Neural progenitor cell (in vitro differentiated cells): Measurements from ENCODE around the gene PCYOX1L. TPM values are rescaled to one million over a fixed set of nuclear protein-coding genes. Genes with fewer than 3 reads are reported as not detected.

Experiments
- DNase-seq: peaks from one replicate; pipeline ENCODE4 v3.0.0-alpha.2; 2016; ENCODE audit warnings: low spot score
- H2AFZ ChIP-seq: fragments of 200-600 bp; sonication (generic); replicated peaks from 2 replicates; pipeline ENCODE4 v1.6.1; 2016; ENCODE audit warnings: antibody characterized with exemption
- H3F3A ChIP-seq: fragments of 200-600 bp; sonication (generic); 2 replicates; pipeline ENCODE4 v1.6.1; 2016; ENCODE audit warnings: antibody characterized with exemption, low read depth
- H3K27ac ChIP-seq: fragments of 200-600 bp; sonication (generic); 2 replicates; pipeline ENCODE4 v1.5.1; 2016; ENCODE audit warnings: mild to moderate bottlenecking
- H3K27me3 ChIP-seq: fragments of 200-600 bp; sonication (generic); 2 replicates; pipeline ENCODE4 v1.6.1; 2016; ENCODE audit warnings: mild to moderate bottlenecking, moderate library complexity
- H3K36me3 ChIP-seq: fragments of 200-600 bp; sonication (generic); 2 replicates; pipeline ENCODE4 v1.5.1; 2016
- H3K4me1 ChIP-seq: fragments of 200-600 bp; sonication (generic); 2 replicates; pipeline ENCODE4 v1.6.1; 2016; ENCODE audit warnings: mixed run types
- H3K4me2 ChIP-seq: fragments of 200-600 bp; sonication (generic); 2 replicates; pipeline ENCODE4 v1.6.1; 2016
- H3K4me3 ChIP-seq: fragments of 200-600 bp; sonication (generic); 2 replicates; pipeline ENCODE4 v1.5.1; 2016
- H3K79me2 ChIP-seq: fragments of 200-600 bp; sonication (generic); 2 replicates; pipeline ENCODE4 v1.6.1; 2016; ENCODE audit warnings: low read depth
- H3K9ac ChIP-seq: fragments of 200-600 bp; sonication (generic); 2 replicates; pipeline ENCODE4 v1.6.1; 2016
- H3K9me3 ChIP-seq: fragments of 200-600 bp; sonication (generic); 2 replicates; pipeline ENCODE4 v1.5.1; 2016; ENCODE audit warnings: low read depth
- H4K20me1 ChIP-seq: fragments of 200-600 bp; sonication (generic); 2 replicates; pipeline ENCODE4 v1.6.1; 2016; ENCODE audit warnings: low read depth
- H3K27ac Mint-ChIP-seq: 3 replicates; pipeline ENCODE4 v1.8.0; 2021; ENCODE audit warnings: mixed read lengths
- H3K27me3 Mint-ChIP-seq: 2 replicates; pipeline ENCODE4 v1.8.0; 2022; ENCODE audit warnings: low read depth, mild to moderate bottlenecking, inconsistent platforms, moderate library complexity, mixed read lengths; ENCODE audit not compliant: insufficient read depth
- H3K36me3 Mint-ChIP-seq: 3 replicates; pipeline ENCODE4 v1.8.0; 2021; ENCODE audit warnings: mixed read lengths
- H3K4me1 Mint-ChIP-seq: 3 replicates; pipeline ENCODE4 v1.8.0; 2021; ENCODE audit warnings: mixed read lengths
- H3K4me3 Mint-ChIP-seq: 3 replicates; pipeline ENCODE4 v1.8.0; 2021; ENCODE audit warnings: mild to moderate bottlenecking, moderate library complexity, mixed read lengths
- H3K9me3 Mint-ChIP-seq: 3 replicates; pipeline ENCODE4 v1.8.0; 2020; ENCODE audit warnings: mixed read lengths
- EZH2 ChIP-seq: fragments of 200-600 bp; sonication (generic); IDR thresholded peaks from 2 replicates; pipeline ENCODE4 v1.6.1; 2017; ENCODE audit warnings: antibody characterized with exemption, mild to moderate bottlenecking, moderate library complexity
- EZH2phosphoT487 ChIP-seq: fragments of 200-600 bp; sonication (generic); IDR thresholded peaks from 2 replicates; pipeline ENCODE4 v1.6.1; 2017; ENCODE audit warnings: antibody characterized with exemption
- total RNA-seq: library from RNA; depleted of rRNA; stranded (reverse); fragments of >200 nt; gene quantifications from 2 replicates; pipeline ENCODE4 v1.2.3, GENCODE V29; 2015; ENCODE audit warnings: low replicate concordance
- TF ChIP-seq, protein P1 (sequence below): fragments of 200-600 bp; sonication (generic); IDR thresholded peaks from 2 replicates; pipeline ENCODE4 v1.5.1; 2017; ENCODE audit warnings: antibody characterized with exemption, mild to moderate bottlenecking

Gene PCYOX1L
- total RNA-seq, 1 donor from 2014 or later: 16.4 TPM

DNA sequence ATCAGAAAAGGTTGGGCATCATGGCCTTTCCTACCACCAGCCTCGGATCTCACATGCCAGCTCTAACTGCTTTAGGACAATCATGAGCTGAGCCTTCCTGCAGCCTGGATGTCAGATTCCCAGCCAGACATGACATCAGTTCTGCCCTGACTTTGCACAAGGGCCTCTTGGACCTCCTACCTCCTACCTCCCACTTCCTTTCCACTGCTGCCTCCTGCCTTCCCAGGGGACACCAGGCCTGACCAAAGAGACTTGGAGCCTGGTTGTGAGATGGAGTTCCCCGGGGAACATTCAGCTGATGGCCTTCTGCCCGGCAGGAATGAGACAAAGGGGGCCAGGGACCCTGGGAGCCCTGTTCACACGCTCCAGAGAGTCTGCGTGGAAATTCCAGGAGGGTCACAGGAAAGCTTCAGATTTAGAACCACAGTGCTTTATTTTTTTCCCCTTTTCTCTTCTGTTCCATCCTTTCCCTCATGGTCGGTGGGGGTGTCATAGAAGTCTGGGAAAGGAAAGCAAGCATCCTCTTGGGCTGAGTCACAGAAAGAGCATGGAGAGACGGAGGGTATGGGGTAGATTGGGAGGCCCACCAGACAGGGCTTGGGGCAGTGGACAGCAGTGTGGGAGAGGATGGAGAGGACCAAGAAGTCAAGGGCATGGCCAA is 56.7 kb downstream of the PCYOX1L start:
- DNase-seq: no peak
- Histone ChIP-seq H3F3A (no peaks in the 10 kb centered on the region), H3K4me3 (no peak overlapping the region), H3K79me2 (no peaks in the 10 kb centered on the region), H3K27ac (no peak overlapping the region), H3K4me1 (peaks cover 17% of the 10 kb centered on the region), H3K27me3 (no peaks in the 10 kb centered on the region), H4K20me1 (no peaks in the 10 kb centered on the region), H3K9ac (no peak overlapping the region), H3K4me2 (no peak overlapping the region), H3K36me3 (no peaks in the 10 kb centered on the region), H3K9me3 (no peaks in the 10 kb centered on the region), H2AFZ (no peak overlapping the region)
- H3K4me3 Mint-ChIP-seq: no peak overlapping the region
- peak overlapping the region; percentile 5 for H3K27ac Mint-ChIP-seq
- no peaks in the 10 kb centered on the region for H3K9me3 Mint-ChIP-seq
- peaks cover 3% of the 10 kb centered on the region for H3K27me3 Mint-ChIP-seq
- H3K36me3 Mint-ChIP-seq: no peaks in the 10 kb centered on the region
- no peak for TF ChIP-seq EZH2phosphoT487
- no peak for TF ChIP-seq EZH2
- TF ChIP-seq, protein P1, sequence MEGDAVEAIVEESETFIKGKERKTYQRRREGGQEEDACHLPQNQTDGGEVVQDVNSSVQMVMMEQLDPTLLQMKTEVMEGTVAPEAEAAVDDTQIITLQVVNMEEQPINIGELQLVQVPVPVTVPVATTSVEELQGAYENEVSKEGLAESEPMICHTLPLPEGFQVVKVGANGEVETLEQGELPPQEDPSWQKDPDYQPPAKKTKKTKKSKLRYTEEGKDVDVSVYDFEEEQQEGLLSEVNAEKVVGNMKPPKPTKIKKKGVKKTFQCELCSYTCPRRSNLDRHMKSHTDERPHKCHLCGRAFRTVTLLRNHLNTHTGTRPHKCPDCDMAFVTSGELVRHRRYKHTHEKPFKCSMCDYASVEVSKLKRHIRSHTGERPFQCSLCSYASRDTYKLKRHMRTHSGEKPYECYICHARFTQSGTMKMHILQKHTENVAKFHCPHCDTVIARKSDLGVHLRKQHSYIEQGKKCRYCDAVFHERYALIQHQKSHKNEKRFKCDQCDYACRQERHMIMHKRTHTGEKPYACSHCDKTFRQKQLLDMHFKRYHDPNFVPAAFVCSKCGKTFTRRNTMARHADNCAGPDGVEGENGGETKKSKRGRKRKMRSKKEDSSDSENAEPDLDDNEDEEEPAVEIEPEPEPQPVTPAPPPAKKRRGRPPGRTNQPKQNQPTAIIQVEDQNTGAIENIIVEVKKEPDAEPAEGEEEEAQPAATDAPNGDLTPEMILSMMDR: no peak
- H3K4me1 Mint-ChIP-seq: peaks cover 25% of the 10 kb centered on the region

DNA sequence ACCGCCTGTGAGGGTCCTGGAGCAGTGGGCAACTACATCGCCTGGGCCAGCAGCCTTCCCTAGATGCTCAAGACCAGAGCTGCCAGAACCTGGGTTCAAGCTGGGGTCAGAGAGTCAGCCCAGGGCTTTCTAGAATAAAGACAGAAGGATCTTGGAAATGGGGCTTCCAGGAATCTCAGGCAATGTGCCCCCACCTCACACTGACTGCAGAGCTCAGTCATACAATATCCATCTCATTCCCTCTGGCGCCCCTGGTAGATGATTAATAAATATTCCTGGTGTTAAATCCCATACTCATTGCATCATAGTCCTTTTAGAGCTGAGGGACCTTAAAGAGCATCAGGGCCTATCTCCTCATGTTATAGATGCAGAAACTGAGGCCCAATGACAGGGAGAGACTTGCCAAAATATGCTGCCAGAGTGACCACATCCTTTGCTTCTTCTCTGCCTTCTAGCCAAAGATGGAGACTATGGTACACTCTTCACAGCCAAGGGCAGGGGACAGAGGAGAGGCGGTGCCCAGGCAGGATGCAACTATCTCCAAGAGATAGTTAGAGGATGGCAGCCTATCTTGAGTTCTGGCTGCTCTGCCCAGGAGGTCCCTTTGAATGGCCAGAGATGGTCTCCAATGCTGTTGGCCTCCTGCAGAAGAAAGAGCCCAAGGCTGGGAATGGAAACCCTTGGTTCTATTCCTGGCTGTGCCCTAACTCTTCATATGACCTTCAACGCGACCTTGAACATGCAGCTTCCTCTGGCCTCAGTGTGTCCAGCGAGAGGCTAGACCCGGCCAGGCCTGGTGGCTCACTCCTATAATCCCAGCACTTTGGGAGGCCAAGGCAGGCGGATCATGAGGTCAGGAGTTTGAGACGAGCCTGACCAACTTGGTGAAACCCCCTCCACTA is 57.5 kb downstream of the PCYOX1L start:
- TF ChIP-seq EZH2 (no peak), EZH2phosphoT487 (no peak)
- TF ChIP-seq, protein P1: no peak
- H3K27me3 Mint-ChIP-seq: peaks cover 3% of the 10 kb centered on the region
- H3K4me3 ChIP-seq: no peak overlapping the region
- H2AFZ ChIP-seq: no peak overlapping the region
- peaks cover 28% of the 10 kb centered on the region for H3K4me1 Mint-ChIP-seq
- H3K4me1 ChIP-seq: peaks cover 10% of the 10 kb centered on the region
- no peak overlapping the region for H3K27ac ChIP-seq
- H3K79me2 ChIP-seq: no peaks in the 10 kb centered on the region
- no peaks in the 10 kb centered on the region for H3K27me3 ChIP-seq
- H3F3A ChIP-seq: no peaks in the 10 kb centered on the region
- no peak overlapping the region for H3K4me3 Mint-ChIP-seq
- H3K27ac Mint-ChIP-seq: peak overlapping the region; percentile 8
- no peaks in the 10 kb centered on the region for H3K9me3 ChIP-seq
- no peak overlapping the region for H3K9ac ChIP-seq
- H4K20me1 ChIP-seq: no peaks in the 10 kb centered on the region
- H3K9me3 Mint-ChIP-seq: no peaks in the 10 kb centered on the region
- DNase-seq: no peak
- H3K4me2 ChIP-seq: no peak overlapping the region
- no peaks in the 10 kb centered on the region for H3K36me3 Mint-ChIP-seq
- H3K36me3 ChIP-seq: no peaks in the 10 kb centered on the region

DNA sequence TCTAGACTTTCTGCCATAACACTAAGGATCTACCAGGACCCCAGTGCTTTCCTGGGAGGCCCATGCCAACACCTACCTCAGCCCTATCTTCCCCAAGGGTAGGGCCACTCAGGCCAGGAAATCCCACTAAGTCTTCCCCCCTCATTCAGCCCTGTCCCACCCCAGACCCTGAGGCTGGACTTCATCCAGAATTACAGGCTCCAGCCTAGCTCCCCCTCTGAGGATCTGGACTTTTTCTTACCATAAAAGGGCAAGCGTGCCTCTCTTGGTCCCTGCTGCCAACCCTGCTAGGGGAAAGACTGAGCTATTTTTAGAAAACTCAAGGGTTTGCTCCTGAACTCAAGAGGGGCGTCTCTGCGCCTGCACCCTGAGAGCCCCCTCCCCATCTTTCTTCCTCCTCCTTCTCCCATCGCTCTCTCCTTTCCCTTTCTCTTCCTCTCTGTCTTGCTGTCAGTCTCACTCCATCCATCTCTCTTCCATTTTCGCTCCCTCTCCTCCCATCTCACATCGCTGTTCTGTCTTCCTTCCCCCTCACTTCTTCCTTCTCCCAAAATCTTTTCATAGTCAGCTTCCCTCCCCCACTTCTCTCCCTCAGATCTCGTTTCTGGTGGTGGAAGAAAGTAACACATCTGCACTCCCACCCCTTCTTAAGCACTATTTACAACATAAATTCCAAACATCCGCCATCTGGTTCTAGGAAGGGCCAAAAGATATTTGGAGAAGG is 59.3 kb downstream of the PCYOX1L start:
- H4K20me1 ChIP-seq: no peaks in the 10 kb centered on the region
- peak overlapping the region; percentile 45 for H3K27ac Mint-ChIP-seq
- H3K27me3 ChIP-seq: no peaks in the 10 kb centered on the region
- DNase-seq: no peak
- no peak overlapping the region for H3K9ac ChIP-seq
- no peaks in the 10 kb centered on the region for H3K9me3 Mint-ChIP-seq
- no peak overlapping the region for H3K4me3 Mint-ChIP-seq
- peaks cover 20% of the 10 kb centered on the region for H3K4me1 ChIP-seq
- peak overlapping the region; percentile 7 for H3K4me2 ChIP-seq
- H3K4me1 Mint-ChIP-seq: peaks cover 44% of the 10 kb centered on the region
- H3K27ac ChIP-seq: no peak overlapping the region
- peaks cover 5% of the 10 kb centered on the region for H3F3A ChIP-seq
- H3K79me2 ChIP-seq: no peaks in the 10 kb centered on the region
- TF ChIP-seq EZH2 (no peak), EZH2phosphoT487 (no peak)
- TF ChIP-seq, protein P1: no peak
- no peaks in the 10 kb centered on the region for H3K36me3 Mint-ChIP-seq
- H3K9me3 ChIP-seq: no peaks in the 10 kb centered on the region
- peak overlapping the region; percentile 65 for H2AFZ ChIP-seq
- peaks cover 8% of the 10 kb centered on the region for H3K27me3 Mint-ChIP-seq
- no peak overlapping the region for H3K4me3 ChIP-seq
- no peaks in the 10 kb centered on the region for H3K36me3 ChIP-seq
